Measurements from ENCODE around the gene UGT1A8.
"Not testable (repeated sequence)": the region's sequence is repeated elsewhere in the genome, so short reads cannot be mapped to it uniquely, and the experiment has no call there.

Gene UGT1A8

DNA sequence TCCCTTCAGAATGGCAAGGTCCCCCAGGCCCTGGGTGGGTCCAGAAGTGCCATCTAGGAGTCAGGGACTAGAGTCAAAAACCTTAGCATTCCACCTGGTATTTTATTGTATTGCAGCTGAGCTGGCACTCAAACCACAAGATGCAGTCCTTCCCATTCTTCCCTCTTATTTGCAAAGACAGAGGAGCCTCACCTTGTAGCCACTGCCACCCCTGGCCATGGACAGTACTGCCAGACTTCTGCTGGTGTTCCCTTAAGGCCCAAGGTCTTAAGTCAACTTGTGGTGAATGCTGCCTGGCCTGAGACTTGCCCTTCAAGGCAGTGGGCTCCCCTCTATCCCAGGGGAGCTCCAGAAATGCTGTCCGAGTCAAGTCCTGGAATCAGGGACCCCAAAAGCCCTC is 25.7 kb downstream of the UGT1A8 start:
- Histone ChIP-seq H3K4me1 (ENCODE audit: control insufficient read depth, insufficient read depth, low read length) (no peaks in the 10 kb centered on the region), H3K27me3 (ENCODE audit: control insufficient read depth, insufficient read depth, low read length) (no peaks in the 10 kb centered on the region), H3K4me3 (ENCODE audit: low read length) (no peak overlapping the region), H3K9me3 (replicated peaks; ENCODE audit: low read length) (no peaks in the 10 kb centered on the region), H3K9ac (ENCODE audit: low read depth, low read length) (no peak overlapping the region), H3K36me3 (ENCODE audit: insufficient read depth, low read length) (no peaks in the 10 kb centered on the region), H3K4me2 (ENCODE audit: low read length) (no peak overlapping the region)

DNA sequence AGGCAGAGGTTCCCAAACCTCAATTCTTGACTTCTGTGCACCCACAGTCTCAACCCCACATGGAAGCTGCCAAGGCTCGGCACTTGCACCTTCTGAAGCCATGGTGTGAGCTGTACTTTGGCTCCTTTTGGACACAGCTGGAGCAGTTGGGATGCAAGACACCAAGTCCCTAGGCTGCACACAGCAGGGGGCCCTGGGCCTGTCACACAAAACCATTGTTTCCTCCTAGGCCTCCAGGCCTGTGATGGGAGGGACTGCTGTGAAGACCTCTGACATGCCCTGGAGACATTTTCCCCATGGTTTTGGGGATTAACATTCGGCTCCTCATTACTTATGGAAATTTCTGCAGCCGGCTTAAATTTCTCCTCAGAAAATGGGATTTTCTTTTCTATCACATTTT is 28.6 kb downstream of the UGT1A8 start:
- not testable (repeated sequence) for H3K9ac ChIP-seq (ENCODE audit: low read depth, low read length); H3K4me2 ChIP-seq (ENCODE audit: low read length); H3K4me1 ChIP-seq (ENCODE audit: control insufficient read depth, insufficient read depth, low read length); H3K9me3 ChIP-seq (replicated peaks; ENCODE audit: low read length); H3K36me3 ChIP-seq (ENCODE audit: insufficient read depth, low read length); H3K27me3 ChIP-seq (ENCODE audit: control insufficient read depth, insufficient read depth, low read length); H3K4me3 ChIP-seq (ENCODE audit: low read length)

DNA sequence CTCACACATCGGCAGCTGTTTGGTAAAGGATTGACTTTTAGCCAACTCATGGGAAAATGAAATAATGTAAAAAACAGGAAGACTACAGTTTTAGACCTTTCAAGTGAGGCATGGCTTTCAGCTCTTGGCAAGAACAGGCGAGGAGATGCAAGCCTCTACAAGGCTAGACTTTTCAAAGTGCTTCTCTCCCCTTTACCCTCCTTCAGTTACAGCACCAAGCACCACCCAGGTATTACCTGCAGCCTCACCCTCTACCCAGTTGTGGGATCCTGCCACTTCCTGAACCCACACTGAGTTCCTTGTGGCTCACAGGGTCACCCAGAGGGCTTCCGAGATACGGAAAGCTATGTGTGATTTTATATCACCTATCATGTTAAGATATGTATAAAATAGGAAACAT is 33.5 kb downstream of the UGT1A8 start:
- no peaks in the 10 kb centered on the region for H3K36me3 ChIP-seq (ENCODE audit: insufficient read depth, low read length)
- no peaks in the 10 kb centered on the region for H3K4me1 ChIP-seq (ENCODE audit: control insufficient read depth, insufficient read depth, low read length)
- no peak overlapping the region for H3K9ac ChIP-seq (ENCODE audit: low read depth, low read length)
- no peaks in the 10 kb centered on the region for H3K9me3 ChIP-seq (replicated peaks; ENCODE audit: low read length)
- peaks cover 4% of the 10 kb centered on the region for H3K27me3 ChIP-seq (ENCODE audit: control insufficient read depth, insufficient read depth, low read length)
- H3K4me2 ChIP-seq (ENCODE audit: low read length): no peak overlapping the region
- no peak overlapping the region for H3K4me3 ChIP-seq (ENCODE audit: low read length)

DNA sequence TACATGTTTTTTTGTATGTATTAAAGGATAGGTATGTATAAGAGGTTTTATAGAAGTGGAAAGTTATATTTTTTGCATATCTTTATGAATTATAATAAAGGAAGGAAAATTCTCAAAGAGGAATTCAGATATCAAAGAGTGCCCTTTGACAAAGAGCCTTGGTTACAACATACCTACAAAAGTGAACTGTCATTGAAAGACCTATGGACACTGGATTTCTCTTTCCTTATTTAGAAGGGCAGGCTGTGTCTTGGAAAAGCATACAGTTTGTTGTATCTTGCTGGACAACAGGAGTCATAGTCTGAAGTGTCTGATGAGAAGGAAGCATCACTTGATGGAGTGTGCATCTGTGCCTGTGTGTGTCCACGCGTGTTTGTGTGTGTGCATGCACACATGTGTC is 34.0 kb downstream of the UGT1A8 start:
- no peak overlapping the region for H3K9ac ChIP-seq (ENCODE audit: low read depth, low read length)

DNA sequence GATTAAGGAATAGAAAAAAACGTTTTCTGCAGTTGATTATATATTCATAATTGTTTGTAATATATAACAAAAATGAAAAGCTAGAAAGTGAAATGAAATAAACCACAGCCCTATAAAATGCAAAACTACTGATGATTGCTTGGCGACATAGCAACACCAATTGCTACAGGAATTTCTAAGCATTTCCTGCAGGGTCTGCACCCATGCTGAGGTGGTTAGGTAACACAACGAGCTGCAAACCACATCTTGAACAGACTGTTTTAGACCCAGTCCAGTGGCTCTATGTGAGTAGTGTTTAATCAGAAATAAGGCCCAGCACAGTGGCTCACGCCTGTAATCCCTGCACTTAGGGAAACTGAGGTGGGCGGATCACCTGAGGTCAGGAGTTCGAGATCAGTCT is 37.1 kb downstream of the UGT1A8 start:
- Histone ChIP-seq H3K4me3 (ENCODE audit: low read length) (no peak overlapping the region), H3K4me2 (ENCODE audit: low read length) (no peak overlapping the region), H3K9ac (ENCODE audit: low read depth, low read length) (no peak overlapping the region), H3K36me3 (ENCODE audit: insufficient read depth, low read length) (no peaks in the 10 kb centered on the region), H3K4me1 (ENCODE audit: control insufficient read depth, insufficient read depth, low read length) (no peaks in the 10 kb centered on the region), H3K27me3 (ENCODE audit: control insufficient read depth, insufficient read depth, low read length) (peaks cover 4% of the 10 kb centered on the region), H3K9me3 (replicated peaks; ENCODE audit: low read length) (no peaks in the 10 kb centered on the region)

More for the DNA sequence above, 34.0 kb downstream of the UGT1A8 start:
- Histone ChIP-seq H3K9me3 (replicated peaks; ENCODE audit: low read length) (no peaks in the 10 kb centered on the region), H3K4me1 (ENCODE audit: control insufficient read depth, insufficient read depth, low read length) (no peaks in the 10 kb centered on the region), H3K27me3 (ENCODE audit: control insufficient read depth, insufficient read depth, low read length) (peaks cover 4% of the 10 kb centered on the region), H3K36me3 (ENCODE audit: insufficient read depth, low read length) (no peaks in the 10 kb centered on the region), H3K4me3 (ENCODE audit: low read length) (no peak overlapping the region), H3K4me2 (ENCODE audit: low read length) (no peak overlapping the region)

DNA sequence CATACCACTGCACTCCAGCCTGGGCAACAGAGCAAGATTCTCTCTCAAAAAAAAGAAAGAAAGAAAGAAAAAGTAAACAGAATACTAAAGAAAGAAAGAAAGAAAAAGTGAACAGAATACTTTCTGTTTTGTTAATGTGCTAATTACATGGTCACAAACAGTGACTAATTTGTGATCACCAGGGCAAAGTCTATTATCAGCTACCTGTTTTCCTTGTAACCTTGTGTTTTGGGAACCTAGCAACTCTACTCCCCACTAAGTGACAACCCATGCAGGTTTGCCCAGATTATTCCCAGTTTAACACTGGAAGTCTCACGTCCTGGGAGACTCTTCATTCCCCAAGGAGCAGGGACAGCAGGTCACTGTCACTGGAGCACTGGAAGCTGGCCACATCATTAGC is 37.6 kb downstream of the UGT1A8 start:
- H3K36me3 ChIP-seq (ENCODE audit: insufficient read depth, low read length): no peaks in the 10 kb centered on the region

DNA sequence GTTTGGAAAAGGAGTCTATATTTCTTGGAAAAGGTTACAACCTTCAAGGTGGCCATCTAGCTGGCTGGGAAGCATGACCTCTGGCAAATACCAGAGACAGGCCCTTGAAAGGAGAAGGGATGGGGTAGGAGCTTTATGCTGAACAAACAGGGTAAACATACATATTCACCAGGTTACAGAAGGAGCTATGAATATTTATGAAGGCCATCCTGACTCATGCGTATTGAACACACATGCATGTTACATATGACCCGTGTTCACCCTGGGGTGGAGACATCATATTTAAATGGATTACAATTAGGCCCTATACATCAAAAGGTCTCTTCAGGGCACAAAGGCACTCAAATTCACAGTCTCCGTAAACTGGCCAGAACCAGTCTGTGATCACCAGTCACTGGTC is 38.5 kb downstream of the UGT1A8 start:
- not testable (repeated sequence) for H3K4me2 ChIP-seq (ENCODE audit: low read length); H3K4me3 ChIP-seq (ENCODE audit: low read length); H3K9me3 ChIP-seq (replicated peaks; ENCODE audit: low read length); H3K36me3 ChIP-seq (ENCODE audit: insufficient read depth, low read length); H3K4me1 ChIP-seq (ENCODE audit: control insufficient read depth, insufficient read depth, low read length); H3K9ac ChIP-seq (ENCODE audit: low read depth, low read length); H3K27me3 ChIP-seq (ENCODE audit: control insufficient read depth, insufficient read depth, low read length)

More for the DNA sequence above, 37.6 kb downstream of the UGT1A8 start:
- no peak overlapping the region for H3K4me3 ChIP-seq (ENCODE audit: low read length)
- no peaks in the 10 kb centered on the region for H3K4me1 ChIP-seq (ENCODE audit: control insufficient read depth, insufficient read depth, low read length)
- no peak overlapping the region for H3K9ac ChIP-seq (ENCODE audit: low read depth, low read length)
- peaks cover 4% of the 10 kb centered on the region for H3K27me3 ChIP-seq (ENCODE audit: control insufficient read depth, insufficient read depth, low read length)
- no peak overlapping the region for H3K4me2 ChIP-seq (ENCODE audit: low read length)
- no peaks in the 10 kb centered on the region for H3K9me3 ChIP-seq (replicated peaks; ENCODE audit: low read length)

DNA sequence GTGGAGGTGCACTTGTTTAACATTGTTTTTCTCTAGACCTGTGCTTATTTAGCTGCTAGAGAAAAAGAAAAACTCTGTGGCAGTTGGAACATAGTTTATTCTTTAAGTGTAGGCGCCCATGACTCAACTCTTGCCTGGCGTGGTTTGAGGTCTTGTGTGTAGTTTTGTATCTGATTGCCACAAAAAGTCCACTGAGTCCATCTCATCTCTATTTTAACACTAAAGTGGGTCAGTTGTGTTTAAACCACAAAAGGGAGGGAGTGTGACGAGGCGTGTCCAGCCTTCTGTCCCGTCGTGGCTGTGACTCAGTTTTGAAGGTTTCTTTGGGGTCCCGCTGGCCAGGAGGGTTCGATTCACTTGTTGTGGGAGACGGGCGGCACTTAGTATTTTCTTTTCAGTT is 39.0 kb downstream of the UGT1A8 start:
- Histone ChIP-seq H3K36me3 (ENCODE audit: insufficient read depth, low read length) (no peaks in the 10 kb centered on the region), H3K4me2 (ENCODE audit: low read length) (no peak overlapping the region), H3K27me3 (ENCODE audit: control insufficient read depth, insufficient read depth, low read length) (no peaks in the 10 kb centered on the region), H3K4me3 (ENCODE audit: low read length) (no peak overlapping the region), H3K9me3 (replicated peaks; ENCODE audit: low read length) (no peaks in the 10 kb centered on the region), H3K9ac (ENCODE audit: low read depth, low read length) (no peak overlapping the region), H3K4me1 (ENCODE audit: control insufficient read depth, insufficient read depth, low read length) (no peaks in the 10 kb centered on the region)

DNA sequence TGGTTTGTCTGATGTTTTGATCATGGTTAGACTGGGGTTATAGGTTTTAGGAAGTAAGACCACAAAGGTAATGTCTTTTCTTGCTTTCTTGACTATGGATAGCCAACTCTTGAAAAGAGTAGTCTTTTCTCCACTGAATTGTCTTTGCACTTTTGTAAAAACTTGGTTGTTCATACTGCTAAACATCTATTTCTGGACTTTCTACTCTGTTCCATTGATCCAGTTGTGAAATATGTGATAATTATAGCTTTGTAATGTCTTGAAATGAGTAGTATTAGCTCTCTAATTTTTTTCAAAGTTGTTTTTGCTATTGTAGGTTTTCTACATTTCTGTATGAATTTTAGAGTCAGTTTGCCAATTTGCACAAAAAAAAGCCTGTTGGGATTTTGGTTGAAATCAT is 41.2 kb downstream of the UGT1A8 start:
- Histone ChIP-seq H3K9ac (ENCODE audit: low read depth, low read length) (no peak overlapping the region), H3K27me3 (ENCODE audit: control insufficient read depth, insufficient read depth, low read length) (no peaks in the 10 kb centered on the region), H3K4me1 (ENCODE audit: control insufficient read depth, insufficient read depth, low read length) (no peaks in the 10 kb centered on the region), H3K36me3 (ENCODE audit: insufficient read depth, low read length) (no peaks in the 10 kb centered on the region), H3K9me3 (replicated peaks; ENCODE audit: low read length) (no peaks in the 10 kb centered on the region), H3K4me3 (ENCODE audit: low read length) (no peak overlapping the region), H3K4me2 (ENCODE audit: low read length) (no peak overlapping the region)

DNA sequence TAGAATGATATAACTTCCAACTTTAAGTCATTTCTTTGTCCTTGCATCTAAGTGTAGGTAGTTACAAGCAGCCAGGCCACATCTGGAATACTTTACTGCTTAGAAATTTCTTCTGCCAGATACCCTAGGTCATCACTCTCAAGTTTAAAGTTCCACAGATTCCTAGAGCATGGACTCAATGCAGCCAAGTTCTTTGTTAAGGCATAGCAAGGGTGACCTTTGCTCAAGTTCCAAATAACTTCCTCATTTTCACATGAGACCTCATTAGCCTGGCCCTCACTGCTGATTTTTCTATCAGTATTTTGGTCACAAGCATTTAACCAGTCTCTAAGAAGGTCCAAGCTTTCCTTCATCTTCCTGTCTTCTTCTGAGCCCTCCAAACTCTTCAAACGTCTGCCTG is 46.5 kb downstream of the UGT1A8 start:
- H3K4me3 ChIP-seq (ENCODE audit: low read length): no peak overlapping the region
- H3K4me2 ChIP-seq (ENCODE audit: low read length): no peak overlapping the region
- H3K4me1 ChIP-seq (ENCODE audit: control insufficient read depth, insufficient read depth, low read length): no peaks in the 10 kb centered on the region
- no peak overlapping the region for H3K9ac ChIP-seq (ENCODE audit: low read depth, low read length)
- no peaks in the 10 kb centered on the region for H3K27me3 ChIP-seq (ENCODE audit: control insufficient read depth, insufficient read depth, low read length)
- no peaks in the 10 kb centered on the region for H3K36me3 ChIP-seq (ENCODE audit: insufficient read depth, low read length)
- H3K9me3 ChIP-seq (replicated peaks; ENCODE audit: low read length): no peaks in the 10 kb centered on the region

DNA sequence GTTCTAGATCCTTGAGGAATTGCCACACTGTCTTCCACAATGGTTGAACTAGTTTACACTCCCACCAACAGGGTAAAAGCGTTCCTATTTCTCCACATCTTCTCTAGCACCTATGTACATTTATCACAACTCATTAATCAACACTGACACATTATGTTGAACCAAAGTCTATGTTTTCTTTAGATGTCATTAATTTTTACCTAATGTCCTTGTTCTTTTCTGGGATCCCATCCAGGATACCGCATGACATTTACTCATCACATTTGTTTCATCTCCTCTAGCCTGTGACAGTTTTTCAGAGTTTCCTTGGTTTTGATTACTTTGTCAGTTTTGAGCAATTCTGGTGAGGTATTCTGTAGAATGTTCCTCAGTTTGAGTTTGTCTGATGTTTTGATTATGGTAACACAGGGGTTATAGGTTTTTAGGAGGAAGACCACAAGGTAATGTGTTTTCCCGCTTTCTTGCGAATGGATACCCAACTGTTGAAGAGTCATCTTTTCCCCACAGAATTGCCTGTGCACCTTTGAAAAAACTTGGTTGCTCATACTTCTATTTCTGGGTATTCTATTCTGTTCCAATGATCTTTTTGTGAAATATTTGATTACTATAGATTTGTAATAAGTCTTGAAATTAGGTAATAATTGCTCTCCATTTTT is 51.3 kb downstream of the UGT1A8 start:
- H3K4me3 ChIP-seq (ENCODE audit: low read length): no peak overlapping the region
- no peaks in the 10 kb centered on the region for H3K36me3 ChIP-seq (ENCODE audit: insufficient read depth, low read length)
- H3K9me3 ChIP-seq (replicated peaks; ENCODE audit: low read length): no peaks in the 10 kb centered on the region
- no peaks in the 10 kb centered on the region for H3K4me1 ChIP-seq (ENCODE audit: control insufficient read depth, insufficient read depth, low read length)
- no peak overlapping the region for H3K4me2 ChIP-seq (ENCODE audit: low read length)
- H3K27me3 ChIP-seq (ENCODE audit: control insufficient read depth, insufficient read depth, low read length): no peaks in the 10 kb centered on the region
- no peak overlapping the region for H3K9ac ChIP-seq (ENCODE audit: low read depth, low read length)

DNA sequence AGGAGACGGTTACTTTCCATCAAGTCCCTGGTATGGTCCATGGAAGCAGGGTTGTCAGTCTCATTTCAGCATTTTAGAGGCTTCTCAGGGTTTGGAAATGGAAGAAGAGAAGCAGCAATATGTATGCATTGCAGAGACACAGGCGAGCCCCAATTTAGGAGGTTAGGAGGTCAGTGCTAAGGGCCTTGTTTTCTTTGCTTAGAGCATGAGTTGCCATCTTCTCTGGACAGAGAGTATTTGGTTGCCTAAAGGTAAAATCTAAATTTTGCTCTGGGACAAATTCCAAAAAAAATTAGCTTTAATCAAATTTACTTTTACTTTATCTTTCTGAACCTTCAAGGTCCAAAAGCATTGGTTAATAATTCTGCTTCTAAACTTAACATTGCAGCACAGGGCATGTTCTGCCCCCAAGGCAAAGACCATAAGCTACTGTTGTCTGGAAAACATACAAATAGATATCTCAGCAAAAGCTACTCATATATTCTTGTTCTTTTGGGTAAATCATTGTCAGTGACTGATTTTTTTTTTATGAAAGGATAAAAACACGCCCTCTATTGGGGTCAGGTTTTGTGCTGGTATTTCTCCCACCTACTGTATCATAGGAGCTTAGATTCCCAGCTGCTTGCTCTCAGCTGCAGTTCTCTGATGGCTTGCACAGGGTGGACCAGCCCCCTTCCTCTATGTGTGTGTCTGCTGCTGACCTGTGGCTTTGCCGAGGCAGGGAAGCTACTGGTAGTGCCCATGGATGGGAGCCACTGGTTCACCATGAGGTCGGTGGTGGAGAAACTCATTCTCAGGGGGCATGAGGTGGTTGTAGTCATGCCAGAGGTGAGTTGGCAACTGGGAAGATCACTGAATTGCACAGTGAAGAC is 54.1 kb downstream of the UGT1A8 start, which contains the start of gene UGT1A9:
TSS of gene UGT1A9 (plus strand) at position 609 of the 872 bp plus-strand sequence. CDS start at position 646, 37 bp downstream.
- H3K4me1 ChIP-seq (ENCODE audit: control insufficient read depth, insufficient read depth, low read length): no peaks in the 10 kb centered on the region

More for the DNA sequence above, 54.1 kb downstream of the UGT1A8 start, which contains the start of gene UGT1A9:
- Histone ChIP-seq H3K4me3 (ENCODE audit: low read length) (no peak within 1 kb of the TSS), H3K36me3 (ENCODE audit: insufficient read depth, low read length) (no peaks in the 10 kb centered on the region), H3K9ac (ENCODE audit: low read depth, low read length) (no peak within 1 kb of the TSS), H3K4me2 (ENCODE audit: low read length) (no peak within 1 kb of the TSS), H3K9me3 (replicated peaks; ENCODE audit: low read length) (no peaks in the 10 kb centered on the region), H3K27me3 (ENCODE audit: control insufficient read depth, insufficient read depth, low read length) (no peaks in the 10 kb centered on the region)
